Germinal center (tissue), 1 donor: ENCODE measurements around the gene CHAT.

Experiments used
- DNase-seq: peaks from one replicate; pipeline ENCODE4 v3.0.0; 2012; ENCODE audit warnings: mixed read lengths, low spot score

The CHAT gene

DNA sequence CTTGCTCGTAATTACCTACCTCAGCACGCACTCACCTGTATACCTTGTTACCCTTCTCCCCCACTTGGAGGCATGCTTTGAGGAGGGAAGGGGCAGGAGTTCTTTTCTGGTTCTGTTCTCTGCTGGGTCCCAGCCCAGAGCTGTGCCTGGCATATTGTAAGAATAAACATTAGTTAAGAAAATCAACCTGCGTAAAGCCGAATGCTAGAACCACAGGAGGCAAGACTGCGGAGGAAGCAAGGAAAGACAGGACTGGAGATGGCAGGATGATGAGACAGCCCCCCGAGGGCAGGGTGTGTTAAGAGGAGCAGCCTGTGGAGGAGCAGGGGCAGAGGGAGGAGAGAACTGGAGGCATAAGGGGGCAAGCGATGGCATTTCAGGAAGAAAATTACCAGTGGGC is 75.1 kb downstream of the CHAT start:
- no peak for DNase-seq

DNA sequence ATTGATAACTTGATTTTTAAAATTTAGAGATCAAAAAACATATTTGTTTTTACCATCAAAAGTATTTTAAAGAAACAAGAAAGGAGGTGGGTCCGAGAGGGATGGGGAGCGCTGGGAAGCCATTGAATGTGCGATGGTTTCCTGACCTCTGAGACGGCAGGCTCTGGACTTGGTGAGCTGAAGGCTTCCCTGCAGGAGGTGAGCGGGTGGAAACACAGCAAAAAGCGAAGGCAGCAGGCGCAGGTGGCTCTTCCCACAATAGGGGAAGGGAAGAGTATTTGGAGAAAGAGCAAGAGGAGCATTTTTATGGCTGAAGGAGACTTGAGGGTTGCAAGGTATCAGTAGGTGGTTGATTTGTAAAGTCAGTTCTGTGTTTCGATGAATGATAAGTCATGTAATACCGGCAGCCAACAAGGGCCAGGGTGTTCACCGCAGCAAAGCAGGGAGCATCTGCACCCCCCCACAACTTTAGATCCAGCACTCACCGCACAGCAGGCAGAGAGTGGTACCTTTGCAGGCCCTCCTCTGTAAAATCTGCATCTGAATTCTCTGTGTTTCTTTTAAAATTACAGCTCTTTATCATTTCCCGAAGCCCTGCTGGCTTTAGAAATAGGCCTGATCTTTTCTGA is 76.2 kb downstream of the CHAT start:
- no peak for DNase-seq

DNA sequence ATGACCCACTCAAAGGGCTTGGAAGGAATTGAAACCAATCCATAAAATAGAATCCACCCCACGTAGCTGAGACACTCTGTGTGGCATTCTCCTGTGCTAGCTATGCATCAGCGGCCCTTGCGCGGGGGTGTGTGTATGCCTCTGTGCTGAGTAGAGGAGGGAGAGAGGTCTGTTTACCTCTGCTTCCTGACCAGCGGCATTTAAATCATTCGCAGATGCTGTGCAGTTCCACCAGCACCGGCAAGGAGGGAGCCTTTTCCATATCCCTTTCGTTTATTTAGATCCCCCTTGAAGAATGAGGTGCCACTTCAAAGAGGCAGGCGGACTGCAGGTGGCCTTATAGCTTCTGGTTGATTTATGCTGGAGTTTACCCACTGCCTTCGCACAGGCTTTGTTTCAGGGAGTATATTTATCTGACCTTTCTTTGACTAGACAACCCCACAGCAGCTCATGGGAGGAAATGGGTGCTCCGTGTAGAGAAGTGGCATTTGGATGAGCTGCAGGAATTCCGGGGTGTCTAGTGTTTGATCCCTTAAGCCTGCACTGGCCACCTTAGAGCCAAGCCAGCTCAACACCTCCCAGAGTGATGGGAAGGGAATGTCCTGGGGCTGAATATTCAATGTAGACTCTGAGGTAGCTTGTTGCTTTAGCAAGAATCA is 77.0 kb downstream of the CHAT start:
- DNase-seq = no peak

DNA sequence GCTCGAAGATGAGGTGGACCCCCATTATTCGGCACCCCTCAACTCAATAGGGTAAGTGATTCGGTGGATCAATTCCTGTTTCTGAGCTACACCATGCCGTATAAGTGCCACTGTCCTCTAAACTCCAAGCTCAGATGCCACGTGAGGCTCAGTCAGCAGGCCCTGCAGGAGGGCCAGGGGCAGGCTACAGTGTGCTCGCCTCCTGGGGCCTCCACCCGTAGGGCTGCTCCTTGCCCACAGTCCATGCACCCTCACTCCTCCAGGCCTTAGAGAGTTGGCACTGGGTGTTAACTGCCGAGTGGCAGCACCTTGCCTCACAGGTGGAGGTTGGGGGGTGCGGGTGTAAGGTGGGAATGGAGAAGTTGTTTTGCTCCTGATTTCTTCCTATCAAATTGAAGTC is 77.8 kb downstream of the CHAT start:
- no peak for DNase-seq

DNA sequence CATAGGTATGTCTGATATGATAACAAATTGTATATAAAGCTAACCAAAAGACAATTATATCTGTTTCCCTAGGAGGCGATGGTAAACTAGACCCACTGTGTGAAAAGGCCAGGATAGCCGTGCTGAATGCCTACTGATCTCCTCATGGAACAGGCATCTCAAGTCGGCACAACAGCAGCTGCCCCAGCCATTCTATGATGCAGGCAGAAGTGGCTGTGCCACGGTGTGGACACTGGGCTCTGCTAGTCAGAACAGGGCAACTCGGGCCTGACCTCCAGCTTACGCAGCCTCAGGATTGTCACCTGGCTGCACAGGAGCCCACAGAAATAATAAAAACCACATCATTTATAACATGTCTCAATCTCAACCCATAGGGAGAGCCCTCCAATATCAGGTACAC is 80.6 kb downstream of the CHAT start:
- no peak for DNase-seq

DNA sequence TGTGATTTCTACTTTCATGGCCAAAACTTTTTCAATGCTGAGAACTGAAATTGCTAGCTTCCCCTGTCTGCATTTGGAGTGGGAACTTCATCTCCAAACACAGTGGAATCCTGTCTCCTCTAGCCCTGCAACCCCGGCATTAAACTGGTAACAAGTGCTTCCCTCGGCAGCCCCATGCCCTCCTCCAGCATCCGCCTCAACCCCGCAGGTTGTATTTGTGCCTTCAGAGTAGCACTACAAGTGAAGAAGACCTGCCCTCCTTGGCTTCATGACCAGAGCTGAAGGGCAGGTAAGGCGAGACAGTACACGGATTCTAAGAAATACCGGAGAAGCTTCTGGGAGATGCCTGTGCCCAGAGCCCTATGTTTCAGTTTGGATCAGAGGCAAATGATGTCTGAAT is 82.5 kb downstream of the CHAT start:
- no peak for DNase-seq

DNA sequence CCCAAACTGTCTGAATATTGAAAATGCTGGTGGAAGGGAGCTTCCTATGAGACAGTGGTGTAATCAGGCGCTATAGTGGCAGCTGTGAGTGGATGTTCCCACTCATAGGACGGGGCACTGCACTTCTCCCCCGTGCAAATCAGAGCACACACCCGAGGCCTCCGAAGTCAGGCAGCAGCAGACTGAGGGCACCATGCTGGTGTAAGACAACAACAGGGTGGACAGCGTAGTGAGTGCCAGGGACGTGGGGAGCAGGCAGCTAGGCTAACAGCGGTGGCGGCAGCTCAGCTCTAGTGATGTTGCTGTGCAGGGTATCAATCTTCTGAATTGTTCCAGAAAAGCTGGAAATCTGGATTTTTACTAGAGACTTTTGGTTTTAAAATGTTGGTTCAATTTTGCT is 84.8 kb downstream of the CHAT start:
- DNase-seq = no peak

DNA sequence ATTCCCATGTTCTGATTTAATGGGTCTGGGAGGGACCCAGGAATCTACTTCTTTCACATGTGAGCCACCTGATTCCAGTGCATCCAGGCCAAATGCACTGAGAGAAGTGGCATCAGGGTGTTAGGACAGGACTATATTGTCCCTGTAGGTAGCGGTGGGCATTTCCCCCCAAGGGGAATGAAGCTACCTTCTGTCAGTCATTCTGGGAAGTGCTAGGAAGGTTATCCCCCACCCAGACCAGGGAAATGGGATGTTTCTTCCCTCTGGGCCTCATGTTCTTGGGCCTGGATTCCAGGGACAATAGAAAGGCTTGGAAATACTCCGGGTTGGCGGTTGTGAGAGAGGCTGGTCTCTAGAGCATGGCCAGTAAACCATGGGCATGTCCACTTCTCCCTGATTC is 86.4 kb downstream of the CHAT start:
- no peak for DNase-seq

DNA sequence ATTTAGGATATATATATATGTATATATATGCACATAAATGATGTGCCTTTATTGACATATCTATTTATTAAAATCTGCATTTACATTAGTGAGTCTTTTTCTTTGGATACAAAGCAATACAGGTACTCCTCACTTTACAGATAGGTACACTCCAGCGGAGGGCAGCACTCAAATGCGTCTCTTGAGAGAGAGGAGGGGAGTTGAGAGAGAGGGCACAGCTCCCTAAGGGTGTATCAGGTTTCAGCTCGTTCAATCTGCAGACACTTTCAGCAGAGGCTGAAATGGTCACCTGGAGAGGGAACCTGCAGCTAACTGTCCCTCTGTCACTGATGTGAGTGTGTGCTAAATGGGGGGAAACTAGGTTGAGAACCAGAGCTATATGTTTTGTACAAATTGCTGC is 87.2 kb downstream of the CHAT start:
- DNase-seq = no peak

DNA sequence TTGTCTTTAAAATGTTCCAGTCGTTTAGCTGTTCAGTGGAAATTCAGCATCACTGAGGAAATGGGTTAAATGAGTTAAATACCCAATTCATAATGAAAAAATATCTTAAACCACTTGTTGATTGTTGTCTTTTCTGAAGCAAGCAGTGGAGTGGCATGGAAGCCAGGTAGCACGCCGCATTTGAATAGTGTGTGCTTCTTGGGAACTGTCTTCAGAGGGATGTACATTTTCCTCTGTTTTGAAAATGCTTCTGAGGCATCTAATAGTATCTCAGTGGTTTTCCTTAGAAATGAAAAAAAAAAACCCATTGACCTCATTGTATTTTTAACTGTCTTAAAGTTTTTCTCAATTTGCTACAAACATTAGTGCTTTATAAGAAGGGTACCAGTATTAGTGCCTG is 93.7 kb downstream of the CHAT start:
- DNase-seq = no peak

DNA sequence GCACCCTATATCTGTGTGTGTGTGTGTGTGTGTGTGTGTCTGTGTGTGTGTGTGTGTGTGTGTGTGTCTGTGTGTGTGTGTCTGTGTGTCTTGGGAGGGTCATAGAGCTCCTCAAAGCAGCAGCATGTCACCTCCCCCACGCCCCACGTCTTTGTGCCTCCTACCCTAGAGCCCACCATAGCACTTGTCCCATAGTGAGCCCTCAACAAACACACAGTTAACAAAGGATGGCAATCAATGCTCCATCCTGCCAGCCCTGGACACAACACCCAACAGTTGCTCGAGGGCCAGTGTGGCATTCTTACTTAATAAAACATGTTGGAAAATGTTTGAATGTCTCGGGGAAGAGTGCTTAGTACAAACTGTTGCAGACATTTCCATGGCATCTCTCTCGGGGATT is 96.1 kb downstream of the CHAT start:
- no peak for DNase-seq

DNA sequence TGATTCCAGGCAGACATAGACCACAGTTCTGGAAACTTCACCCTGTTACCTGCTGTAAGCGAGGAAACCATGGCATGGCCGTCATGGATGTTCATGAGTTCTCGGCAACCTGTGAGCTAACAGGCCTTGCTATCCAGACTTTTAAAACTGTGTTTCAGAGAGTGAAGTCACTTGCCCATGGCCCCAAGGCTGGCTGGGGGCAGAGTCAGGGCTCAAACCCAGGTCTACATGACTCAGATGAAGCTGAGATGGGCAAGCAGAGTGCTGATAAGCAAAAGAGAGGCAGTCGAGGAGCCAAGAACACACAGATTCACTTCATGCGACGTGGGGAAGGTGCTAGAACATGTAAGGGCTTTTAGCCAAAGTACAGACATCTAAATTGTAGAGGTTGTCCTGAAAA is 97.1 kb downstream of the CHAT start:
- no peak for DNase-seq

DNA sequence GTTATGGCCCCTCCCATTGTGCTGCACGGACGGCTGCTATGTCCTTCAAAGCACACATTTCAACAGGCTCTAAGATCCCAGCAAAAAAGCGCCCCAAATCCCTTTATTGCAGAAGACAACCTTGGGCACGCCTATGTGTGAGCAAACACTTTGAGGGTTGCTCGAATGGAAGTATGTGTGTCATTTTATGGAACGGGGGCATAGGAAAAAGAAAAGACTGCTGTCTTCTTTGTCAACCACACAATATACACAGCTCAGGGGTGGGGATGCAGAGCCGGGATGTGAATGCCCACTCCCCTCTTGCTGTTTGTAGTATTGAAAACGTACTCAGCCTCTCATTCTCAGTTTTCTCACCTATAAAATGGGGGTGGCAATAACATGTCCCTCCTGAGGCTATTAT is 97.6 kb downstream of the CHAT start:
- no peak for DNase-seq

DNA sequence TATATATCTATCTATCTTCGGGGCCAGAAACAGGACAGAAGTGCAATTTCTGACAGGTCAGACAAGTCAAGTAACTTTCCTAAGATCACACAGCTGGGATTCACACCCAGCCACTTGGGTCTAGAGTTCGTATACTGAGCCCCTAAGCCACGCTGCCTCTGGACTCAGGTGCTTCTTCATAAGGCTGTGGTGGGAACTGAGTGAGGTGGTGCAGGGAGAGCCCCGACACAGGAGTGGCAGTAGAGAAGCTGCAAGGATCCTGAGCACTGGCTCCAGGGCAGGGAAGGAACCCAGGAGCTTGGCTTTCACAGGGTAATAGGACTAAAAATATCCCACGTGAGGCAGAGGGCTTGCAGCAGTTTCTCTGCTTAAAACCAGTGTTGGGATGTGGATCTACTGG is 99.4 kb downstream of the CHAT start:
- DNase-seq = no peak
